IPS DF 4.7 (cell line): ENCODE measurements around the gene LDB2.

Experiments used
- DNase-seq: peaks from one replicate; pipeline ENCODE4 v3.0.0-alpha.2; 2013; ENCODE audit warnings: low spot score; ENCODE audit errors: extremely low read depth

LDB2 gene

DNA sequence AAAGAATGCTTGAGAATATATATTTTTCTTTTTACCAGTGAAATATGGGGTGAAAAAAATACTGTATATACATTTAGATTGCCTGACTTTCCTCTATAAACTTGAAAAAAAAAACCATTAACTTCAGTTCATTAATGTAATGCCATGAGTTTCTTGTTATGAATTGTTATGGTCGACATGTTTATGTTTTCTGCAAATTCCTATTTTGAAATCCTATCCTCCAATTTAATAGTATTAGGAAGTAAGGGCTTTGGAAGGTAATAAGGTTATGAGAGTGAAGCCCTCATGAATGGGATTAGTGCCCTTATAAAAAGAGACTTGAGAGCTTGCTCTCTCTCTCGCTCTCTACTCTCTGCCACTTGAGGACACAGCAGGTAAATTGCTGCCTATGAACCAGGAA, 211.4 kb downstream of the LDB2 start:
- no peak for DNase-seq

DNA sequence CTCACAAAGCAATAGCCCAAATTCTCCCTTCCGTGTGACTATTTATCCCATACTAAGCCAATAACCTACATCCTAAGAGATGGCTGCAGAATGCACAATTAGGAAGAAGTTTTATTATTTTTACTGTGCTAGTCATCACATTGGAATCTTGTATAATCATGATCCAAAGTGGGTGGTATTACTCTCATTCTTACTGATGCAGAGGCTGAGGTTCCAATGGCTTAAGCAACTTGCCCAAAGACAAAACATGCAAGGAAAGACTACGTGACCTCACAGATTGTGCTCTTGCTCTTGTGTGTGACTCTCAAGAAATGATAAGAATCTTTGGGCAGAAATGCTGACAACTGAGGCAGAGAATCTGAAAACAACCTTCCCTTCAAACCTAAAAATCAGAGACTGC, 212.2 kb downstream of the LDB2 start:
- DNase-seq, result no peak

DNA sequence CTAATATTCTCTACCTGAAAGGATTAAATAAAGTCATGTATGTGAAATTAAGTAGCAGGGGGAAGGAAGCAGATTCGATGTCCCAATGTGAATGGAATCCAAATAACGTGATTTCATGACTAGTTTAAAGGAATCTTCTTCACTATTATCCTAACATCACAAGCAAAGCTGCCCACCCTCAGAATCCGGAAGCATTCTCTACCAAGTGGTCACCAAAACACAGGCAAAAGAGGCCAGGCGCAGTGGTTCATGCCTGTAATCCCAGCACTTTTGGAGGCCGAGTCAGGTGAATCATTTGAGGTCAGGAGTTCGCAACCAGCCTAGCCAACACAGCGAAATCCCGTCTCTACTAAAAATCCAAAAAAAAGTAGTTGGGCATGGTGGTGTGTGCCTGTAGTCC, 212.9 kb downstream of the LDB2 start:
- no peak for DNase-seq

DNA sequence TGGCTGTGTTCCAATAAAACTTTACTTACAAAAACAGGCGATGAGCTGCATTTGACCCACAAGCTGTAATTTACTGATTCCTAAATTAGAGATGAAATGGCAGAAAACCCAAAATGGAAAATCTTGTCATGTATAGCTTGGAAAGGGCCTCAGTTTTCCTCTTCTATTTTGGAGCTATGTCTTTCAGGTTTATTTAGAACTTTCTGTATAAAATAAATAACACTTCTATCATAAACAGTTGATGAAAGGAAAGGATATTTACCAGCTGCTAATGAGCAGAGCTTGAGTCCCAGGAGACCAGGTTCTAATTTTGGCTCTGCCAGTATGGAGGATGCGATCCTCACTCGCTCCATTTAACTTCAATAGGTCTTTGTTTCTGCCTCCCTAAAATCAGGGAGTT, 213.5 kb downstream of the LDB2 start:
- DNase-seq, result no peak

DNA sequence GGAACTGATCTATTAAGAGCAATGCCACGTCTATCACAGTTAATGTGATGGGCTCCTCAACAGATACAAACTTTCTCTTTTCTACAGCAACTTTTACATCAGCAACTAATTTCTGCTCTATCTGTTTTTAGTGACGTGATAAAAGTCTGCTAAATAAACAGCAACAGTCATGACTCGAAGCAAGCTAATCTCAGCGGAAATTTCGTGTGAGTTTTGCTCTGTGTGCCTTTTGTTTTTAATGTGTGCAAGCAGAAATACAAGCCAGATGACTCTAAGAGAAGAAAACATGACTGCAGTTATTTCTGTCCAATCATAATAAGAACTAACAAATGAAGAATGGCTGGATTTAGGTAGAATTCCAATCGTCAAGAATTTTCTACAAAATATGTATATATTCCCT, 214.3 kb downstream of the LDB2 start:
- DNase-seq, result no peak

DNA sequence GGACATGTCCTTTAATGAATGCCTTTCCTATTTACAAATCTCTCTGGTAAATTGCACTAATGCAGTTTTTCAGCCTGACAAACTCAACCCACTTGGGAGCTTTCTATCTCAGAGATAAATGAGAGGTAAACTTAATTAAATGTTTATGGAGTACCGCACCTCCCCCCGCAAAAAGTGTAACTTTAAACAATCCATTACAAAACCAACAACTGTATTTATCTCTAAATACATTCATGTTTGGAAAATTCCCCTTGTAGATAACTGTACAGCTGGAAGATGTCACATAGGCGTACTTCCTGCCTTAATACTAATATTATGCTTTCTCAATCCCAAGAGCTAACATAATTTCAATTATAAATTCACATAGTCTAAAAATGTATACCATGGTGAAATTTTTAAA, 215.5 kb downstream of the LDB2 start:
- no peak for DNase-seq

DNA sequence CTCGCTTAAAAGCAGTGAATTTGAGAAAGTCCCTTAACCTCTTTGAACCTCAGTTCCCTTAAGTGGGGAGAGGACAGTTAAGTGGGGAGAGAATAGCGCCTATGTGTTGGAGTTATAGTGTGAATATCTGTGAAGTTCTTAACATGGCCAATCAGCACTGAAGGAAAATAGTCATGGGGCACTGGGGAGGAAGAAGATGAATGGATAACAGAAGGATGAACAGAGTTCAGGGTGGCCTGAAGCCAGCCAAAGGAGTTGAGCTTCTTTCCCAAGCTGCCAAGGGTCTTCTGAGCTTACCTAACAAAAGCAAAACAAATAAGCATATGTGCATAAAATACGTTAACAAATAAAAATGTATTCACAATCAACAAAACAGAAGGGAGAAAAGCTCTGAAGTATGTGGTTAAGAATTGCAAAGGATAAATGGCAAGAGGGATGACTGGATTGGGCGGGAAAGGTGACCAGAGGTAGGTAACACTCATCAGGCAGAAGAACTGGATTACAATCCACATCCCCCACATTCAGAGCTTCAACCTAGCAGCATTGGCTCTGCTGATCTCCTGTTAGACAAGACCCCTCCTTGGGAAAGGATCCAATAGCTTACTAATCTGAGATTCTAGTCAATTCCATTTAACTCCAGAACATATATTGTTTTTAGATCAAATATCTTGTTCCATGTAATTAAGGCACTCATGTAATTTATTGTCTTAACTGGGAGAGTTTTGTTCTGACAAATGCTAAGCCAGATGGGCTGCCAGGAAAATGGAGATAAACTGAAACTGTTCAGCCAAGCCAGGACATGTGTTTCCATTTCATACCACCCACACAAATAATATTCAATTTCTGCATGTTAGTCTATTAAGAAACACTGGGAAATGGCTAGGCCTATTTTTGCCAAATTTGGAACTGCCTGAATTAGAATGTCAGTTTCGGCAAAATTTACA, 221.2 kb downstream of the LDB2 start:
- no peak for DNase-seq

DNA sequence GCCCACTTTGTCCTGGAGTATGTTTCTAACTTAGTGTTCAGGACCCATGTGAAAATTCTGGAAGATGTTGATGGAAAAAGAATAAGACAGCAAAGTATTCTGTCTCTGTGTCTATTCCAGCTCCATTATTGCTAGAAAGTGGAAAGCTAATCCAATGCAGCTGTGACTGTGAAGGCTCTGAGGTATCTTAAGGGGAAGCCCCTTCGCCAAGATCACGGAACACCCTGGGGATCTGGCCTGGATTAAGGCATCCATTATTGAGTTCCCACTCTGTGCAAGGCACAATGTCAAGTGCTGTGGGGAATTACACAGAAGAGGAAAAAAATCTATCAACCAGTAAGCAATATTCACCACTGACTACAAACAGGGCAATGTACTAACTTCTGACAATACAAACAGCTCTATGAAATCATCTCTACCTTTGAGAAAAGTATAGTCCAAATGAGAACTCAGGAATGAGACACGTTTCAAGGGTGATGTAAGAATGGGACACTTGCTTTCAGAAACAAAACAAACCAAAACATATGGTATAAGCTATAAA, 222.1 kb downstream of the LDB2 start:
- DNase-seq, result no peak

DNA sequence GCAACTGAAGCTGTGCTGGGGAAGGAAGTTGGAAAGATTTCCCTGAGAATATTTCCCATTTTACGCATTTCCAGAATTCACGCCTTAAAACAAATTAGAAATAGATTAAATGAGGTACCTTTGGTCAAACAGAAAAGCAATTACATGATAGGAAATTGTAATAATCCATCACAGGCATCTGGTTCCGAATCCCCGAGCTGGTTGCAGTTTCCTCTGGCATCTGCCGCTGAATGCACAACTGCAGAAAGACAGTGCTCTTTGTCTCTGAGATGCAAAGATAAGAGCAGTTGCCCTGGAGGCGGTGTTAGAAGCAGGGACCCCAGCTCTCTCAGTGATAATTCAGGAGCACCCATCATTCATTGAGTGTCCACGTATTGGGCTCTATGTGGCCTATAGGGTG, 224.4 kb downstream of the LDB2 start:
- no peak for DNase-seq

DNA sequence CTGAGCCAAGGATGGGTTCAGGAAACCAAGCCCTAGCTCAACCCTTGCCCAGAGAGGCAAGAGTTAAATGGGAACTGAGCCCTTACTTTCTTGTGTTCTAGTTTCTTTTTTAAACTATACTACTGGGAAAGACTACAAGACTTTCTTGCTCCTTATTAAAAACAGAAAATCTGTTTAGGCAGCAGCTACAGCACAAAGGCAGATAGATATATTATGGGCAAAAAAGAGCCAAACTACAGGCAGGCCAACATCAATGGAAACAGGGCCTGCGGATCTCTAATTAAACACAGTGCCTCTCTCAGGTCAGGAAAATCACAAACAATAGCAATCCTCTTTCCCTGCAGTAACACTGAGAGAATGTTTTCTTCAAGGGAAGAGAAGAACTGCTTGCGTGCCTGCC, 226.0 kb downstream of the LDB2 start:
- DNase-seq, result no peak

DNA sequence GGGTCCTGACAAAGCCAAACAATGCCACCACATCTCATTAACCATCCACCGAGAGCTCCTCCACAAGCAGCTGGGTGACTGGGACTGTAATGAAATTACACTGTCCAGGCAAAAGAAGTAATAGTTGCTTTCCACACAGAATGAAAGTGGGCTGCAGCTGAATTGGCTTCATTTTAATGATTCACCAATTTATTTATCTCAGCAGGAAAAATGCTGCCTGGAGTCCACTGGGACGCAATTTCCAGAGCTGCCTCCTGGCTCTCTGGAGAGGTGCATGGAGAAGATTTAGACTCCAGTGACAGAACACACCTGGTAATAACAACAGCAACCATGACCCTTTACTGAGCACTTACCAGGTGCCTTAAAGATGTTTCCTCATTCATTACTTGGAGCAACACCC, 226.7 kb downstream of the LDB2 start:
- DNase-seq, result no peak

DNA sequence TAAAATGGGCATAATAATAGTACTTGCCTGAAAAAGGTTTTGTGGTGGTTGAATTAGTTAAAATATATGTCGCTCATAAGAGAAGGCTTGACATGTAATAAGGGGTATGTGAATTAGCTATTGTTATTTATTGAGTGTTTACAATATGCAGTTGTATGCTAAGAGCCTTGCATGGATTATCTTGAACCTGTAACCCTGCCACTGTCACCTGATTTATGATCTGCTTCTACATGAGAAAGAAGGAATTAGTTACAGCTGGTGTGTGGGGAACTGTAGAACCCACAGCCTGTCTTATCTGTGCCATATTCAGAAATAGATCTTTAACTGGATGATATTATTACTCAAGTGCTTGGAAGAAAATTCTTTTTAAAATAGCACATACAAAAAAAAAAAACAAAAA, 227.7 kb downstream of the LDB2 start:
- DNase-seq, result no peak

DNA sequence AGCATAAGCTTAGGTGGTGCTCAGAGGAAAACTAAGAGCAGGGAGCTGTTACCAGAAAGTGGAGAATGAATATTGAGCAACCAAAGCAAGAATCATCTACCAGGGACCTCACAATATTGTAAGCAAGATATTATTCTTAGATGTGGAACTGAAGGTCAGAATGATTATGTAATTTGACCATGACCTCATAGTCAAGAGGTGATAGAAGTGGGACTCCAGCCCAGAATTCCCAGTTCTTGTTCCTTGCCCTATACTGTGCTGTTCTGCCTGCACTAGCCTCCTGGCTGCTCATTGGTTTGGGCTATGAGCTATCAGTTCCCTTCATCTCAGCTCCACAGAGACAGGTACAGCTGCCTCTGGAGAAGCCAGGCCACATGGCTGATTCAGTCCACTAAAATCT, 229.4 kb downstream of the LDB2 start:
- no peak for DNase-seq

DNA sequence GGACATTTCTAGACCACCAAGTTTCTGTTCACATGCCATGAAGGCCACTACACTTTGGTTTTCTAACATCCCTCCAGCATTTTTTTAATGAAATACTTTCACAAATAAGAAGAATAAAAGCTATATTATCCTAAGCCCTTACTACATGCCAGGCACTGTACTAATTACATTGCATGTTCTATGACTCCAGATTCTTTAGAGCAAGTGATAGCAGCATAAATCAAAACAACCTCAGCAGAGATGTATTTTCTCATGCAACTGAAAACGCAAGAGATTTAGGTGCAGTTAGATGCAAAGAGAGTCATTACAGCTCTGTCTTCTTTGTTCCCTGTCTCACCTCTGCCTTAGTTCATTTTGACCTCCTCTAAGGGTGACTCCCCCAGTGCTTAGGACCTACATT, 230.0 kb downstream of the LDB2 start:
- DNase-seq, result no peak

DNA sequence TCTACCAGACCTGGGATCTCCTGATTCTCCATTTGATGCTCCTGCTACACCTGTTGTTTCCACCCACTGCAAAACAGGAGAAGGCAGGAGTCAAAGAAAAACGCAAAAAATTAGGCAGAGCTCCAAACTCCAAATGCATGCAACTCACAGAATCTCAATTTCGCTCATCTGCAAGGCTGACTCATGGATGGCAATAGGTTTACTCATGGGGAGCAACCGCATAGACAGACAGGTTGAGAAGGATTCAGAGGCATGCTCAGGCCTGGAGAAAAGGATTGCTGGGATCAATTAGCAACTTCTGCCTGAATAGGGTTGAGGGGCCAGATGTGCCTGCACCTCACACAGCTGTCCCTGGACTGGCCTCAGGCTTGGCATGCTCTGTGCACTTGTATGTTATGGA, 231.0 kb downstream of the LDB2 start:
- no peak for DNase-seq

DNA sequence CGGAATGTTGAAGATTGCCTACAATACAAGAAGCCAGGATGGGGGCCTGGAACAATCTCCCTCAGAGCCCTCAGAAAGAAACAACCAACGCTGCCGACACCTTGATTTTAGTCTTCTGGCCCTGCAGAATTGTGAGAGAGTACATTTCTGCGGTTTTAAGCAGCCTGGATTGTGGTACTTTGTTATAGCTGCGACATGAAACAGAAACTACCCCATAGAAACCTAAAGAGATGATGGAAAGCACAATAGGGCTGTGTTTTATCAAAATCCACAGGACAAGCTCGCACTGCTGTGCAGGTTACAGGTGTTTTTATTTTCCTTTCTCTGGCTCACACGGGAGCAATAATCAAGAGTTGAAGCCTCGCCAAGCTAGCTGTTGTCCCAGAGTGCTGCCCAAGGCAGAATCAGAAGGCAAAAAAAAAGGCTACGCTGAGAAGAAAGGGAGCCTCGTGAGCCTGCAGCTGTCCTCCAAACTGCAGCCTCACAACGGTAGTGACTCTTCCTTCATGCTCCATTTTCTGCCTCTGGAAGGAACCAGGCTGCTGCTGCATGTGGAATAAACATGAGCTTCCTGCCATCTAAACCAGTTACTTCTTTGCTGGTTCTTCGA, 232.4 kb downstream of the LDB2 start:
- no peak for DNase-seq

DNA sequence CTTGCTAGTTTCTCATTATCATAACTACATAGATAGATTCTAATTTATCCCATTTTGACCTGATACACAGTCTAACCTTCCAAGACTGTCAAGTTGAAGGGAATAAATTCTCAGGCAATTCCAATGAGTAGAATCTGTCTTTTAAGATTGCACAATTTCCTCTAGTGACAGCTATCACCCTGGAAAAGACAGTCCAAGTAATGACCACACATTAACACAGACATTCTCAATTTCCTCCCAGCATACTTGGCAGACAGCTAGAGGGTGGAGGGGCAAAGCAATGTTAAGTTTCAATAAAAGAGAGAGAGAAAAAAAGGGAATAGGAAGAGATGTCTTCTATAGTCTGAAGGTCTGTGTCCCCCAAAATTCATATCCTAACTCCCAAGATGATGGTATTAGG, 234.7 kb downstream of the LDB2 start:
- no peak for DNase-seq

DNA sequence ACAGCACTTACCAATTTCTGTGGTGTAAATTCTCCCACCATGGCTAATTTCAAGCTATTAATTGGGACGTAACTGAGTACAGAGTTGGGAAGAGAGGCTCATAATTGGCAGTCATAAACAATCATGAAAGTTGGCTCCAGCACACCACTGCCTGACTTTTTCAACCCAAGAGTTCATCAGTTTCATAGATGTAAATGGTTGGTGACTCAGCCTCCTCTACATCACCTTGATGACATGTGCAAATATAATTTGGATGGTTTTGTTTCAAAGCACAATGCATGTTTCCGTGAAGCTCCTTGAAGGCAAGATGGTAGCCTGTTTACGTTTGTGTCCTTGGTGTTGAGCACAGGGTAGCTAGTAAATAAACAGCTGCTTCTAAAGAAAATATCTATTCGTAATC, 235.1 kb downstream of the LDB2 start:
- no peak for DNase-seq

DNA sequence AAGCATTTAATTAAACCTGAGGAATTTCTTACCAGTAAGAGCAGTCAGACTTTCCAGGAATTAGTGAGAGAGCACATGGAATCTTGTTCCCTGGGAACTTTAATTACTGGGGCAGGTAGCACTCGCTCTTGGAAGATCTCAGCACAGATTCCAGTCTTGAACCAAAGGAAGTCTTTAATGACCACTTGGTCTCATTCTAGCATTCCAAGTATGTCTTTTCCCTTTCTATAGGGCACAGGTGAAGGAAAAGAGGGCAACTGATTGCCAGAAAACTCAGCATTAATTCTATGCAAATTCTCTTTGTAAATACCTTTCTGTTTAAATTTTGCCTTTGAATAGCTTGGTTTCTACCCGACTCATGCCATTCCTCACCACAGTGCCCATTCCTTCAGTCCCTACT, 236.6 kb downstream of the LDB2 start:
- DNase-seq, result no peak

DNA sequence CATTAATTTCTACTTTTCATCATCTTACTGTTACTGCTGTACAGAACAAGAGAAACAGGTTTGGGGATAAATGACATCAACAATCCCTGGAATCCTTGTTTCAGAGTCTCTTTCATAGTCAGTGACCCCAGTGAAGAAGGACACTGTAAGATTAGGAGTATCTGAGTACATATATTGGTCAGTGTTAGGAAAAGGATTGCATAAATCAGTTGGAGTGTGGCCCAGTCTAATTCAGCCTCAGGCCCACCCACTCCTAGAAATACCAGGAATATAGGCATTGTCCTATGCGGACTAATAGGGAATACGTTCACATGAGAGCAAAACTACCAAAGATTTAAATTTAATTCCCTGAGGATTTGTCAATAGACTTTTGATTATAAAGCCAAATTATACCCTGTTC, 237.8 kb downstream of the LDB2 start:
- DNase-seq, result no peak

DNA sequence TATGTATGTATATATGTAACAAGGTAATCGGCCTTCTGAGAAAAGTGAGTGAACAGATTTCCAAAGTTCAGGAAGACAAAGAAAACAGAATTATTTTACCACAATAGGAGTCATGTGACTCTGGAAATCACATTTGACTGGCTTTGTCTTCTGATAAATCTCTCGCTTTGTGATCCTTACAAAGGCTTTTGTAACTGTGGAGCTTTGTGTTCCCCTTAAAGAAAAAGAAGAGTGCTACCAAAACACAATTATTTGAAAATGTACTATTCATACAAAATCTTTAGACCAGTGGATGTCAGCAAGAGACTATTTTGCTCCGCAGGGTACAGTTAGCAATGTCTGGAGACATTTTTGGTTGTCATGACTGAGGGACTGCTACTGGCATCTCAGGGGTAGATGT, 238.8 kb downstream of the LDB2 start:
- DNase-seq, result no peak

DNA sequence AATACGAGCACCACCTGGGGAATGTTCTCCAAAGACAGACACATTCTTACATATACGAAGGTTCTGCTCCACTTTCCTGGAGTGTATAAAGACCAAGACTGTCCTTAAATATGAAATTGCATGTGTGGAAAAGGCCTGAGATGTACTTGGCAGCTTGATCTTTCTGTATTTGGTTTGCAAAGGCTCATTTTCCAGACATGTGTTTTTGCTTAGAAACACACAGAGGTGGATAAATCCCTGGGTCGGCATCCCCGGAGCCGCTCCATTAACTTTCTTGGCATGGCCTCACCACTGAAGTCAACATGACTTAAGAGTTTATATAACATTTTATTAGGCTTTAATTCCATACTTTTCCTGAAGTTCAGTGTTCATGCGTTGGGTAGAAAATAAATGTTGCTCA, 239.4 kb downstream of the LDB2 start:
- no peak for DNase-seq

DNA sequence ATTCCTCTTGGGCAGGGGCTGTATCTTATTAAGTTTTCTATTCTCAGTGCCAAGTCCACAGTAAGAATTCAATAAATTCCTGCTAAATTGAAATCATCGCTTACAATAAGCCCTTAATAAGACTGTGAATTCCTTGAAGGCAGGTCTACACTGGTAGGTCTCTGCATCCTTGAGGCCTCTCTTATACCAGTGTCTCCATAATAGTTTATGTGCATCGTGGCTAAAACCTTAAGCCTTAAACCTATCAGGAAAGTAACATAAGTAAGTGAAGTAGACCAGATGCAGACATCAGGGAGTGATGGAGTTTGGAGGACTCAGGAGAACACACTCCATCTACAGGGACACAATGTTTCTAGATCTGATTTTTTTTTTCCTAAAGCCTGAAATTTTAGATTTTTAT, 240.3 kb downstream of the LDB2 start:
- no peak for DNase-seq
